RWPE1 (cell line): ENCODE data around the gene SLC26A1.

ENCODE experiments used
- CTCF ChIA-PET: fragments of 350-600 bp; sonication (Branson Sonifier 250); formaldehyde crosslinking; extraction: SDS; loops from one replicate; lab custom pipeline; 2021; lab: Yijun Ruan, JAX
- POLR2A ChIA-PET: fragments of 400-600 bp; formaldehyde crosslinking; extraction: SDS; loops from one replicate; lab custom pipeline; 2020; ENCODE audit warnings: antibody characterized with exemption; ENCODE audit not compliant: low non-redundant PET; lab: Yijun Ruan, JAX
- DNase-seq: peaks from one replicate; pipeline ENCODE4 v3.0.0; 2012; ENCODE audit warnings: low spot score
- H3K27ac ChIP-seq: fragments of 450-650 bp; 2 replicates; pipeline ENCODE4 v1.5.1; 2017
- TF ChIP-seq, protein P1 (sequence below): fragments of 450-650 bp; conservative IDR thresholded peaks from 2 replicates; pipeline ENCODE4 v1.5.1; 2017; ENCODE audit warnings: low read depth, mild to moderate bottlenecking

The SLC26A1 gene

GRCh38 chr4:1029529-1029928 lies 36.3 kb upstream of the SLC26A1 start:
- POLR2A ChIA-PET, result no interaction called here
- TF ChIP-seq, protein P1, sequence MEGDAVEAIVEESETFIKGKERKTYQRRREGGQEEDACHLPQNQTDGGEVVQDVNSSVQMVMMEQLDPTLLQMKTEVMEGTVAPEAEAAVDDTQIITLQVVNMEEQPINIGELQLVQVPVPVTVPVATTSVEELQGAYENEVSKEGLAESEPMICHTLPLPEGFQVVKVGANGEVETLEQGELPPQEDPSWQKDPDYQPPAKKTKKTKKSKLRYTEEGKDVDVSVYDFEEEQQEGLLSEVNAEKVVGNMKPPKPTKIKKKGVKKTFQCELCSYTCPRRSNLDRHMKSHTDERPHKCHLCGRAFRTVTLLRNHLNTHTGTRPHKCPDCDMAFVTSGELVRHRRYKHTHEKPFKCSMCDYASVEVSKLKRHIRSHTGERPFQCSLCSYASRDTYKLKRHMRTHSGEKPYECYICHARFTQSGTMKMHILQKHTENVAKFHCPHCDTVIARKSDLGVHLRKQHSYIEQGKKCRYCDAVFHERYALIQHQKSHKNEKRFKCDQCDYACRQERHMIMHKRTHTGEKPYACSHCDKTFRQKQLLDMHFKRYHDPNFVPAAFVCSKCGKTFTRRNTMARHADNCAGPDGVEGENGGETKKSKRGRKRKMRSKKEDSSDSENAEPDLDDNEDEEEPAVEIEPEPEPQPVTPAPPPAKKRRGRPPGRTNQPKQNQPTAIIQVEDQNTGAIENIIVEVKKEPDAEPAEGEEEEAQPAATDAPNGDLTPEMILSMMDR, result no peak
- H3K27ac ChIP-seq, result no peak overlapping the region
- no peak for DNase-seq
- CTCF ChIA-PET, result no interaction called here

GRCh38 chr4:1028574-1029220 lies 35.5 kb upstream of the SLC26A1 start:
- CTCF ChIA-PET, result no interaction called here
- POLR2A ChIA-PET, result no interaction called here
- TF ChIP-seq, protein P1, result no peak
- H3K27ac ChIP-seq, result no peak overlapping the region
- no peak for DNase-seq

GRCh38 chr4:1027915-1028238 lies 34.7 kb upstream of the SLC26A1 start:
- ChIA-PET CTCF (no interaction called here), POLR2A (no interaction called here)
- TF ChIP-seq, protein P1, result no peak
- no peak for DNase-seq
- 0 out of 2 replicates have a peak overlapping the region, but pooled peaks have one; percentile 65 for H3K27ac ChIP-seq

GRCh38 chr4:1027219-1027914 lies 34.2 kb upstream of the SLC26A1 start:
- CTCF ChIA-PET, result no interaction called here
- TF ChIP-seq, protein P1, result no peak
- POLR2A ChIA-PET, result no interaction called here
- DNase-seq, result no peak
- H3K27ac ChIP-seq, result peak overlapping the region; percentile 65

- no peak for DNase-seq
Measured at GRCh38 chr4:1026115-1026514, 32.9 kb upstream of the SLC26A1 start.

GRCh38 chr4:1024882-1025545 lies 31.8 kb upstream of the SLC26A1 start:
- TF ChIP-seq, protein P1, result no peak
- POLR2A ChIA-PET, result no interaction called here
- H3K27ac ChIP-seq, result peak overlapping the region; percentile 2; the same call in 1 of the 2 replicates
- CTCF ChIA-PET, result no interaction called here
- no peak for DNase-seq

More at GRCh38 chr4:1026115-1026514, 32.9 kb upstream of the SLC26A1 start:
- ChIA-PET POLR2A (no interaction called here), CTCF (no interaction called here)
- H3K27ac ChIP-seq, result peak overlapping the region; percentile 65
- TF ChIP-seq, protein P1, result no peak
